A673 (cell line): ENCODE measurements around the gene CUBN. TPM values are rescaled to one million over a fixed set of nuclear protein-coding genes. Genes with fewer than 3 reads are reported as not detected.

ENCODE experiments used
- BruUV-seq: library from RNA; stranded (reverse); fragments of 400-500 nt; replicated peaks from 2 replicates; lab custom pipeline; 2021; lab: Mats Ljungman, UMichigan
- CTCF ChIA-PET: fragments of 300-600 bp; sonication (Branson Sonifier 250); formaldehyde crosslinking; loops from one replicate; lab custom pipeline; 2022; ENCODE audit warnings: antibody characterized with exemption; lab: Charles Lee
- POLR2A ChIA-PET: fragments of 300-600 bp; sonication (Branson Sonifier 250); formaldehyde crosslinking; loops from one replicate; lab custom pipeline; 2022; ENCODE audit warnings: antibody characterized with exemption; ENCODE audit not compliant: low non-redundant PET; lab: Charles Lee
- DNase-seq: peaks from one replicate; pipeline ENCODE4 v3.0.0-alpha.2; 2015; ENCODE audit warnings: low spot score
- H3K27ac ChIP-seq: fragments of 200-600 bp; sonication (generic); 2 replicates; pipeline ENCODE4 v1.5.1; 2016; ENCODE audit warnings: mixed run types, low read depth, mild to moderate bottlenecking, mixed read lengths, antibody characterized with exemption, low read length; ENCODE audit not compliant: poor library complexity, severe bottlenecking
- H3K27me3 ChIP-seq: fragments of 200-600 bp; sonication (generic); replicated peaks from 2 replicates; pipeline ENCODE4 v1.6.1; 2017; ENCODE audit warnings: mixed run types, low read depth, mild to moderate bottlenecking, mixed read lengths, antibody characterized with exemption, low read length; ENCODE audit not compliant: insufficient read depth, poor library complexity
- H3K36me3 ChIP-seq: fragments of 200-600 bp; sonication (generic); 2 replicates; pipeline ENCODE4 v1.6.1; 2016; ENCODE audit warnings: mixed run types, mild to moderate bottlenecking, mixed read lengths, antibody characterized with exemption, low read length; ENCODE audit not compliant: insufficient read depth, poor library complexity, severe bottlenecking
- H3K4me1 ChIP-seq: fragments of 200-600 bp; sonication (generic); 2 replicates; pipeline ENCODE4 v1.6.1; 2017; ENCODE audit warnings: mixed run types, mild to moderate bottlenecking, mixed read lengths, antibody characterized with exemption, low read length; ENCODE audit not compliant: insufficient read depth, poor library complexity, severe bottlenecking
- H3K4me3 ChIP-seq: fragments of 200-600 bp; sonication (generic); 2 replicates; pipeline ENCODE4 v1.5.1; 2016; ENCODE audit warnings: low read depth, mixed run types, mild to moderate bottlenecking, mixed read lengths, low read length; ENCODE audit not compliant: poor library complexity, severe bottlenecking
- H3K9me3 ChIP-seq: fragments of 200-600 bp; sonication (generic); 2 replicates; pipeline ENCODE4 v1.6.1; 2016; ENCODE audit warnings: mixed run types, low read depth, mild to moderate bottlenecking, mixed read lengths, antibody characterized with exemption, low read length; ENCODE audit not compliant: poor library complexity, severe bottlenecking
- CTCF ChIP-seq: fragments of 300-800, 200-600 bp; sonication (generic); conservative IDR thresholded peaks from 2 replicates; pipeline ENCODE4 v1.5.1; 2017; ENCODE audit warnings: low read depth, mild to moderate bottlenecking, antibody characterized with exemption, low read length, moderate library complexity, mixed read lengths
- EZH2 ChIP-seq: fragments of 200-600 bp; sonication (generic); IDR thresholded peaks from 2 replicates; pipeline ENCODE4 v1.6.1; 2017; ENCODE audit warnings: borderline replicate concordance, low read depth, mild to moderate bottlenecking, mixed read lengths, antibody characterized with exemption, low read length; ENCODE audit not compliant: poor library complexity, severe bottlenecking
- intact Hi-C: fragments of 100-400 bp; cut with micrococcal nuclease; formaldehyde crosslinking; loops from one replicate; pipeline ENCODE4 v1.10.0; 2022; ENCODE audit not compliant: unreplicated experiment
- total RNA-seq: library from RNA; stranded (reverse); gene quantifications from 2 replicates; pipeline ENCODE4 v1.2.3, GENCODE V29; 2021

The CUBN gene
- total RNA-seq, 1 experiment from 2014 or later = 3.4 TPM

- POLR2A ChIA-PET = no interaction called here
- TF ChIP-seq EZH2 = no peak
- Histone ChIP-seq H3K36me3 (no peaks in the 10 kb centered on the region), H3K4me1 (no peaks in the 10 kb centered on the region), H3K9me3 (no peaks in the 10 kb centered on the region), H3K4me3 (no peak overlapping the region), H3K27ac (no peak overlapping the region), H3K27me3 (no peaks in the 10 kb centered on the region)
- intact Hi-C loops = no loop called here
- CTCF ChIA-PET = no interaction called here
- no peak for DNase-seq
- BruUV-seq = no TSS peak
Measured at GRCh38 chr10:16788125-16788524, 341.5 kb downstream of the CUBN start.

- intact Hi-C loops = no loop called here
- ChIA-PET POLR2A (no interaction called here), CTCF (no interaction called here)
- no peaks in the 10 kb centered on the region for H3K27me3 ChIP-seq
- H3K9me3 ChIP-seq = no peaks in the 10 kb centered on the region
- H3K27ac ChIP-seq = no peak overlapping the region
- DNase-seq = no peak
- no peak overlapping the region for H3K4me3 ChIP-seq
- no peaks in the 10 kb centered on the region for H3K36me3 ChIP-seq
- H3K4me1 ChIP-seq = peaks cover 2% of the 10 kb centered on the region
- no TSS peak for BruUV-seq
- no peak for TF ChIP-seq EZH2
- TF ChIP-seq CTCF = no peak
Measured at GRCh38 chr10:16787361-16787791, 342.2 kb downstream of the CUBN start.

GRCh38 chr10:16780338-16780880, 349.2 kb downstream of the CUBN start:
- POLR2A ChIA-PET = no interaction called here
- CTCF ChIA-PET = no interaction called here
- Histone ChIP-seq H3K4me3 (no peak overlapping the region), H3K4me1 (peaks cover 14% of the 10 kb centered on the region), H3K27ac (no peak overlapping the region), H3K9me3 (no peaks in the 10 kb centered on the region), H3K27me3 (no peaks in the 10 kb centered on the region), H3K36me3 (no peaks in the 10 kb centered on the region)
- TF ChIP-seq CTCF (no peak), EZH2 (no peak)
- intact Hi-C loops = no loop called here
- DNase-seq = no peak
- no TSS peak for BruUV-seq
